GM21717 (cell line): Measurements from ENCODE around the gene FXYD5.
"Not testable (repeated sequence)": the region's sequence is repeated elsewhere in the genome, so short reads cannot be mapped to it uniquely, and the experiment has no call there.

Experiments used
- ATAC-seq: cut with Tn5 transposase; IDR thresholded peaks from one replicate; pipeline ENCODE4 v1.9.1; 2021; ENCODE audit warnings: mild to moderate bottlenecking, moderate library complexity; ENCODE audit not compliant: unreplicated experiment

Gene FXYD5

GRCh38 chr19:35177377-35178274, 23.1 kb downstream of the FXYD5 start:
- no peak for ATAC-seq

DNA sequence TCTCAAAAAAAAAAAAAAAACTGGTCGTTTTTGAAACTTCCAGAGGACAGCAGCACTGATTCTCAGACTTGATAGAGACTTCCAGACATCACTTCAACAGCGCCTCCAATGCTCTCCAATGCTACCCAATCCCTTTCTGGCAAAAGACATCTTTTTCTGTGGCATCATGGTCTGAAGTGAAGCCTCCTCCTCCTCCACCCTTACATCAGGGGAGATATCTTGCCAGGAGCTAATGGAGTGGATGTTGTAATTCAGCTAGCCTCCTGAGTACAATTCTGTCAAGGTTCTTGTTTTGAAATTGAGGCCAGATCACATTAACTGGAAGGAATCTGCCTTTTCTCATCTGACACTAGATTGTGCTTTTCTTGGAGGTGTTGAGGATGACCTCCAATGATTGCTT, 24.2 kb downstream of the FXYD5 start:
- no peak for ATAC-seq

GRCh38 chr19:35179830-35180229, 25.3 kb downstream of the FXYD5 start:
- ATAC-seq: no peak

DNA sequence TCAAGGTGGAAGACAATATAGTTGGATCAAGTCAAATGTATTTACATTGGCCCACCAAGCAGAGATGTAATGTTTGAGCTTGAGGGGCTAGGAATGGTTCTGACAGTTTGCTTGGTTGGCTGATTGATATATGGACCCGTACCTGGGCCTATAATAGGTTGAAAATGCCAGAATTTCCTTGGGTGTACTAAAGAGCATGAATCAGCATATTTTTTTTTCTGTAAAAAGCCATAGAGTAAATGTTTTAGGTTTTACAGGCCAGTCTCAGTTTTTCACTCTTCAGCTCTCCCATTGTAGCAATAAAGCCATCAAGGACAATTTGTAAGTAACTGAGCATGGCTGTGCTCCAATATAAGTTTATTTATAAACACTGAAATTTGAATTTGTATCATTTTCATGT, 26.9 kb downstream of the FXYD5 start:
- ATAC-seq: no peak

GRCh38 chr19:35184267-35184666, 29.7 kb downstream of the FXYD5 start:
- no peak for ATAC-seq

DNA sequence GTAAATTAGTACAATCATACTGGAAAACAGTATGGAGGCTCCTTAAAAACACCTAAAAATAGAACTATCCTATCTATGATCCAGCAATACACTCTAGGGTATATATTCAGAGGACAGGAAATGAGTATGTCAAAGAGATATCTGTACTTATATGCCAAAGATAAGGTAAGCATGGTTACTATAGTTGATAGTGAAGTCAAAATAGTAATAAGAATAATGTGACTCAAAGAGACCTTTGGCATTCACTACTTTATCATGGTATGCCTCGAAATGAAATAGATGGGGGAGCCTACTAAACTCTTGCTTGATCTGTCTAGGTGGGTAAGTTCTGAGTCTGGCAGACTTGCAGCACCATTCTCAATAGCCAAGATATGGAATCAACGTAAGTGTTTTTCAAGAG, 30.3 kb downstream of the FXYD5 start:
- ATAC-seq: no peak

GRCh38 chr19:35194012-35194984, 39.8 kb downstream of the FXYD5 start:
- ATAC-seq: no peak

- no peak for ATAC-seq
These were observed 41.3 kb downstream of the FXYD5 start for GRCh38 chr19:35195830-35196229.

DNA sequence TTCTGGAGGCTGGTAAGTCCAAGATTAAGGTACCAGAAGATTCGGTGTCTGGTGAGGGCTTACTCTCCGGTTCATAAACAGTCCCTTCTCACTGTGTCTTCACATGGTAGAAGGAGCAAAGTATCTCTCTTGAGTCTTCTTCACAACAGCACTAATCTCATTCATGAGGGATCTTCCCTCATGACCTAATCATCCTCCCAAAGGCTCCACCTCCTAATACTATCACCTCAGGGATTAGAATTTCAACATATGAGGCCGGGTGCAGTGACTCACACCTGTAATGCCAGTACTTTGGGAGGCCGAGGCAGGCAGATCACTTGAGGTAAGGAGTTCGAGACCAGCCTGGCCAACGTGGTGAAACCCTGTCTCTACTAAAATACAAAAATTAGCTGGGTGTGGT, 42.3 kb downstream of the FXYD5 start:
- ATAC-seq: not testable (repeated sequence)

GRCh38 chr19:35199481-35199880, 44.9 kb downstream of the FXYD5 start:
- no peak for ATAC-seq

- no peak for ATAC-seq
These were observed 48.5 kb downstream of the FXYD5 start for GRCh38 chr19:35202722-35203688.

DNA sequence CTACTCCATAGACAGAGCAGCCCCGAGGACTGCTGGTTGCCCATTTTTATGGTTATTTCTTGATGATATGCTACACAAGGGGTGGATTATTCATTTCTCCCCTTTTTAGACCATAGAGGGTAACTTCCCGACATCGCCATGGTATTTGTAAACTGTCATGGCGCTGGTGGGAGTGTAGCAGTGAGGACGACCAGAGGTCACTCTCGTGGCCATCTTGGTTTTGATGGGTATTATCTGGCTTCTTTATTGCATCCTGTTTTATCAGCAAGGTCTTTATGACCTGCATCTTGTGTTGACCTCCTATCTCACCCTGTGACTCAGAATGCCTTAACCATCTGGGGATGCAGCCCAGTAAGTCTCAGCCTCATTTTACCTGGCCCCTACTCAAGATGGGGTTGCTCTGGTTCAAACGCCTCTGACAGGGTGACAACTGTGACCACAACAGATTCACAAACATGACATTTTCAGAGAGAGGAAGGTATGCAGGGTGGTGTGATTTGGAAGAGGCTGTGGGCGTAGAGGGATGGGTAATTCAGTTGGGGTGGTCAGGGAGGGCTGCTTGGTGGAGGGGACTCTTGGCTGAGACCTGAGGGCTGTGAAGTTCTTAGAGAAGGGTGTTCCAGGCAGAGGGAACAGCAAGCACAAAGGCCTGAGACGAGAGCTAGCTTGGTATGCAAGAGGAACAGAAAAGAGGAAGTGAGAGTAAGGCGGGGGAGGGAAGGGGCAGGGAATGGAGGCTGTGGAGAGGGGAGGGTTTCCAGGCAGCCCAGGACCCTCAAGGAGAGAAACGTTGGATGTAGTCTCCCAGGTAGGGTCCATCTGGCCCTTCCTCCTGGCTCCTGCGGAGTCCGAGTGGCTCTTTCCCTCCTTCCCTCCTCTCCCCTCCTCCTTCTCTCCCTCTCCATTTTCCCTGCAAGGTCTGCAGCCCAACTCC, 50.5 kb downstream of the FXYD5 start:
- ATAC-seq: no peak

DNA sequence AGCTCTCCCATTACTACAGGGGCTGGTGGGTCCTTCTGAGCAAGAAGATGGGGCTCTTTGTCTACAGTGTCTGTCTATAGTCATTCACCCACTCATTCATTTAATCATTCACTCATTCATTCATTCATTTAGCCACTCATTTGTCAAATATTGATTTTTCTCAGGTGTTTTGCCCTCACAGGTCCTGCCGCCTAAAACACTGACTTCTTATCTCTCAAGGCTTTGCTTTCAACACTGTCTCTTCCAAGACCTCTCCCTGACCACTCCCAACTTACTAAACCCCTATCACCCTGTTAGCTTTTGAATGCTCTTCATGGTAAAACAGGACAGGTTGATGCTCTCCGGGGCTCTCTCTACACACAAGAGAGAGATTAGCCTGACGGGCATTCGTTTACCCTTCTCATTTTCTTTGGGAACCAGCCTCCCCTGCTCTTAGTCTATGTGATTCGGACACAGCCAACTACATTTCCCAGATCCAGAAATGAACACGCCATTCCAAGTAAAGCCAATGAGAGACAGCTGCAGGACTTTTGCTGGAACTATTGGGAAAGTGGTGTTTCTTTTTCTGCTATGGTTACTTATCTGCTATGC, 51.3 kb downstream of the FXYD5 start:
- ATAC-seq: no peak

DNA sequence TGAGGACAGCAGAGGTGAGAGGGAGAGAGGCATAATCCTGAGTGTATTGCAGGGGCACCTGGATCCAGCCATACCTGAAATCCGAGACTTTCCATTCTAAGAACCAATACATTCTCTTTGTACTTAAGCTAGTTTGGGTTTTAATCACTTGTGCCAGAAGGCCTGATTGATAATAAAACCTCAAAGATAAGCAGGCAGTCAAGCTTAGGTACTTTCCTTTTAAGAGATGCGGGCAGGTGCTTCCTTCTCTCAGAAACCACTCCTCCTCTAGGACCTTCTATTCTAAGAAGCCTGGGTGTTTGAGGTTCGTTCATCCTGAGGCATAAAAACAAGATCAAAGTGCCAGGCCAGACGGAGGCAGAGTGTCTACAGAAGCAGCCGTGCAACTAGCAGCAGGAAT, 51.8 kb downstream of the FXYD5 start:
- no peak for ATAC-seq

- no peak for ATAC-seq
These were observed 52.3 kb downstream of the FXYD5 start for GRCh38 chr19:35206855-35207254.

DNA sequence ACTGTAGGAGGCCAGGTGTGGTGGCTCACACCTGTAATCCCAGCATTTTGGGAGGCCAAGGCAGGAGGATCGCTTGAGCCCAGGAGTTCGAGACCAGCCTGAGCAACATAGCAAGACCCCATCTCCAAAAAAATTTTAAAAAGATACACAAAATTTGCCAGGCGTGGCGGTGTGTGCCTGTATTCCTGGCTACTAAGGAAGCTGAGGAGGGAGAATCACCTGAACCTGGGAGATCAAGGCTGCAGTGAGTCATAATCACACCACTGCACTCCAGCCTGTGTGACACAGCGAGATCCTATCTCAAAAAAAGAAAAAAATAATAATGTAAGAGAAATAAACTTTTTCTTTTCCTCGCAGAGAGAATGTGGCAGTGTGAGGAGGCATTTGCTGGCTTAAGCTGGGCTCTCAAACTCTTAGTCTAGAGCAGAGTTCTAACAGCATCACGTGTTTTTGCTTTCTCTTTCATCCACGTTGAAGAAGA, 52.9 kb downstream of the FXYD5 start:
- ATAC-seq: no peak

DNA sequence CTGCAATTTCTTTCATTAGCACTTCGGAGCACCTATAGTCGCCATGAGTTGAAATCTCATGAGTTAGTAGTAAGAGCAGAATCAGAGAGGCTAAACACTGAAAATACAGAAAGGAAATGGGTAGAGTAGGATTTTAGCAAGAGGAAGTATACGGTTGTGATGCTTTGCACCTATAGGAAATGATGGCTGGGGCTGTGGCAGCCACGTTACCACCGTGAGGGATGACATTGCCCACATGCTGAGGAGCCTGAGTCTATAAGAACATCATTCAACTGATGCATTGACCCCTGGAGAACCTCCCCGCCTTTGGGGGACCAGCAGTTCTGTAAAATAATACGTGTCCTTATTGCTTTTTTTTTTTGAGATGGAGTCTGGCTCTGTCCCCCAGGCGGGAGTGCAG, 53.6 kb downstream of the FXYD5 start:
- ATAC-seq: no peak

DNA sequence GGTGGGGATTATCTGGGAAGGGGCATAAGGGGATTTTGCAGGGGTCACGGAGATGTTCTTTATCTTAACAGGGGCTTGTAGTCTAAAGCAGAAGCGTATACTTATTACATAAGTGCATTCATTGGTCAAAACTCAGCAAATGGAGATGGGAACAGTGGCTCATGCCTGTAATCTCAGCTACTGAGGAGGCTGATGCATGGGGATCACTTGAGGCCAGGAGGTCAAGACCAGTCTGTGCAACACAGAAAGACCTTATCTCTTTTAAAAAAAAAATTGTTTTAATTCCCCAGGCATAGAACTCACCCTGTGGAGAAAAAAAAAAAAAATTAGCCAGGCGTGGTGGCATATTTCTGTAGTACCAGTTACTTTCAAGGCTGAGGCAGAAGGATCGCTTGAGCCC, 55.1 kb downstream of the FXYD5 start:
- ATAC-seq: no peak
